ENCODE results near the gene MIEF1. TPM values are rescaled to one million over a fixed set of nuclear protein-coding genes. Genes with fewer than 3 reads are reported as not detected.
A peak's percentile ranks its signal among the peaks of the same experiment; 100 is the strongest.

The MIEF1 gene
- total and polyA plus RNA-seq, 2 donors (not counting 1 experiment from before 2014, with no cell fraction given), result 9.8 to 37.2 TPM

GRCh38 chr22:39490966-39491680 lies 11.0 kb upstream of the MIEF1 start:
- H3K27me3 ChIP-seq (replicated peaks in 1 of 4; ENCODE audit: control extremely low read depth in 1 of 4, control insufficient read depth in 3 of 4, insufficient read depth in 4 of 4, low read length in 3 of 4), result no peaks in the 10 kb centered on the region
- no peak for DNase-seq
- H3K27me3 Mint-ChIP-seq, result no peaks in the 10 kb centered on the region

More at GRCh38 chr22:39490966-39491680, 11.0 kb upstream of the MIEF1 start:
- Histone ChIP-seq H4K20me1 (ENCODE audit: control insufficient read depth, insufficient read depth, low read length, poor library complexity, severe bottlenecking) (no peaks in the 10 kb centered on the region), H3K9ac (ENCODE audit: low read length) (no peak overlapping the region), H3K36me3 (replicated peaks in 1 of 2; ENCODE audit: control extremely low read depth in 1 of 2, control insufficient read depth in 1 of 2, extremely low read depth in 1 of 2, insufficient read depth in 2 of 2, low read length in 1 of 2) (peaks cover 0 to 3% of the 10 kb centered on the region in 2 experiments), H2AFZ (ENCODE audit: insufficient read depth, low read depth, low read length, poor library complexity, severe bottlenecking) (no peak overlapping the region), H3K79me2 (ENCODE audit: control insufficient read depth, insufficient read depth, low read length) (no peaks in the 10 kb centered on the region), H3K4me3 (ENCODE audit: control extremely low read depth in 1 of 5, extremely low read depth in 1 of 5, insufficient read depth in 1 of 5, low read depth in 2 of 5, low read length in 4 of 5) (no peak overlapping the region), H3K4me1 (ENCODE audit: control insufficient read depth in 2 of 2, insufficient read depth in 2 of 2, low read length in 2 of 2) (peaks cover 6 to 15% of the 10 kb centered on the region in 2 donors), H3K9me3 (ENCODE audit: control extremely low read depth in 1 of 3, control insufficient read depth in 2 of 3, insufficient read depth in 1 of 3, low read length in 2 of 3) (no peaks in the 10 kb centered on the region), H3K27ac (ENCODE audit: low read length in 2 of 2) (no peak overlapping the region), H3K4me2 (replicated peaks; ENCODE audit: low read depth, low read length, poor library complexity, severe bottlenecking) (no peak overlapping the region)
- no peak for ATAC-seq (ENCODE audit: low read depth)
- intact Hi-C loops (cut with micrococcal nuclease), result loop anchor here (2.0 kb wide), 1 partner anchor 44 kb away; no protein-coding TSS in a partner anchor
- POLR2A ChIA-PET, result interaction anchor here (1.0 to 1.2 kb wide), 2 partner anchors 11 to 42 kb away, joined by 4 to 6 read pairs; partner anchors contain the start of gene MIEF1
- CTCF ChIA-PET, result interaction anchor here (0.5 to 10.4 kb wide), 15 partner anchors 9 to 545 kb away, joined by 3 to 166 read pairs (median 4); partner anchors contain the start of genes ATF4, MIEF1 and TAB1
- Mint-ChIP-seq H3K4me3 (no peak overlapping the region), H3K9me3 (ENCODE audit: insufficient read depth) (no peaks in the 10 kb centered on the region), H3K27ac (peak overlapping the region; percentile 10), H3K4me1 (peaks cover 25% of the 10 kb centered on the region)
- TF ChIP-seq EZH2 (IDR thresholded peaks at IDR 0.05; ENCODE audit: borderline replicate concordance, insufficient read depth, low read depth, low read length, poor library complexity, severe bottlenecking), result no peak
- TF ChIP-seq, protein P1, sequence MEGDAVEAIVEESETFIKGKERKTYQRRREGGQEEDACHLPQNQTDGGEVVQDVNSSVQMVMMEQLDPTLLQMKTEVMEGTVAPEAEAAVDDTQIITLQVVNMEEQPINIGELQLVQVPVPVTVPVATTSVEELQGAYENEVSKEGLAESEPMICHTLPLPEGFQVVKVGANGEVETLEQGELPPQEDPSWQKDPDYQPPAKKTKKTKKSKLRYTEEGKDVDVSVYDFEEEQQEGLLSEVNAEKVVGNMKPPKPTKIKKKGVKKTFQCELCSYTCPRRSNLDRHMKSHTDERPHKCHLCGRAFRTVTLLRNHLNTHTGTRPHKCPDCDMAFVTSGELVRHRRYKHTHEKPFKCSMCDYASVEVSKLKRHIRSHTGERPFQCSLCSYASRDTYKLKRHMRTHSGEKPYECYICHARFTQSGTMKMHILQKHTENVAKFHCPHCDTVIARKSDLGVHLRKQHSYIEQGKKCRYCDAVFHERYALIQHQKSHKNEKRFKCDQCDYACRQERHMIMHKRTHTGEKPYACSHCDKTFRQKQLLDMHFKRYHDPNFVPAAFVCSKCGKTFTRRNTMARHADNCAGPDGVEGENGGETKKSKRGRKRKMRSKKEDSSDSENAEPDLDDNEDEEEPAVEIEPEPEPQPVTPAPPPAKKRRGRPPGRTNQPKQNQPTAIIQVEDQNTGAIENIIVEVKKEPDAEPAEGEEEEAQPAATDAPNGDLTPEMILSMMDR (IDR thresholded peaks at IDR 0.05), result no peak
- WGBS (ENCODE audit: insufficient coverage), result 96% methylated on average over 6 of the region's 9 CpGs

All from B cell (primary cell).